ENCODE data around the gene CPED1. TPM values are rescaled to one million over a fixed set of nuclear protein-coding genes. Genes with fewer than 3 reads are reported as not detected.

Gene CPED1
- total RNA-seq, 1 donor from 2014 or later, result 0.09 TPM

- no peaks in the 10 kb centered on the region for H3K27me3 Mint-ChIP-seq
- no peak for TF ChIP-seq CTCF (IDR thresholded peaks at IDR 0.05)
- H3K27ac Mint-ChIP-seq, result no peak overlapping the region
- H3K36me3 Mint-ChIP-seq (ENCODE audit: low read depth), result no peaks in the 10 kb centered on the region
- H3K9me3 Mint-ChIP-seq, result no peaks in the 10 kb centered on the region
- no peak for DNase-seq
- ChIA-PET POLR2A (interaction anchor here (0.7 kb wide), 1 partner anchor 96 kb away, joined by 3 read pairs; no protein-coding TSS in a partner anchor), CTCF (interaction anchor here (0.7 to 1.2 kb wide), 2 partner anchors 9 to 64 kb away, joined by 3 to 4 read pairs; no protein-coding TSS in a partner anchor)
- no peak for ATAC-seq (ENCODE audit: low read depth)
- no peak overlapping the region for H3K4me3 Mint-ChIP-seq
- intact Hi-C loops (cut with micrococcal nuclease), result no loop called here
- no peaks in the 10 kb centered on the region for H3K4me1 Mint-ChIP-seq
Measured at GRCh38 chr7:121099572-121099971, 111.1 kb downstream of the CPED1 start.

DNA sequence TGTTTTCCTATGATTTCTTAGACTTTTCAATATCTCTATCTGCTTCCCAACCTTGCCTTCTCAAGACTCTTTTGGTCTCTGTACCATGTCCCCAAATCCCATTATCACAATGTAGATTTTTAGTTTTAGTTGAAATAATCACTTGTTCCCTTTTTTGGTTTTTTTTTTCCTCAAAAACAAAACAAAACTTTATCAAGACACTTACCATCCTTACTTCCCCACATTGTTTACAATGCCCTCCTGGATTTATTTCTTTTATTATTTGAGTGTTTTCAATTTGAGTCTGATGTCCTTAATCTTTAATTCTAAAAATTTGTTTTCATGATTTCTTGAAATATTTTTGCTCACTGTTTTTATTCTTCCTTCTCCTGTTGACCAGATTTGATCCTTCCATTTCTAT is 112.6 kb downstream of the CPED1 start:
- H3K9me3 Mint-ChIP-seq, result no peaks in the 10 kb centered on the region
- ChIA-PET CTCF (no interaction called here), POLR2A (no interaction called here)
- no peaks in the 10 kb centered on the region for H3K4me1 Mint-ChIP-seq
- no peak overlapping the region for H3K27ac Mint-ChIP-seq
- intact Hi-C loops (cut with micrococcal nuclease), result no loop called here
- TF ChIP-seq CTCF (IDR thresholded peaks at IDR 0.05), result no peak
- no peak overlapping the region for H3K4me3 Mint-ChIP-seq
- peaks cover 4% of the 10 kb centered on the region for H3K36me3 Mint-ChIP-seq (ENCODE audit: low read depth)
- no peak for DNase-seq
- ATAC-seq (ENCODE audit: low read depth), result no peak
- H3K27me3 Mint-ChIP-seq, result no peaks in the 10 kb centered on the region

DNA sequence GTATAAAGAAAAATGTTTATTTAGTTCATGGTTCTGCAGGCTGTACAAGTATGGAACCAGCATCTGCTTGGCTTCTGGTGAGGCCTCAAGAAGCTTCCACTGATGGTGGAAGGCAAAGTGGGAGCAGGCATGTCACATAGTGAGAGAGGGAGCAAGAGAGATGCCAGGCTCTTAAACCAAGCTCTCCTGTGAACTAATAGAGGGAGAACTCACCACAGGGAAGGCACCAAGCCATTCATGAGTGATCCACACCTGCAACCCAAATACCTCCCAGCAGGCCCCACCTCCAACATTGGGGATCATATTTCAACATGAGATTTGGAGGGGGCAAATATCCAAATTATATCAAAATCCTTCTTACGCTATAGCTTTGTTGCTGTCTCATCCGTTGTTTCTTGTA is 113.1 kb downstream of the CPED1 start:
- Mint-ChIP-seq H3K36me3 (ENCODE audit: low read depth) (peaks cover 4% of the 10 kb centered on the region), H3K27ac (no peak overlapping the region), H3K9me3 (no peaks in the 10 kb centered on the region), H3K4me3 (no peak overlapping the region), H3K27me3 (no peaks in the 10 kb centered on the region), H3K4me1 (no peaks in the 10 kb centered on the region)
- POLR2A ChIA-PET, result no interaction called here
- no peak for TF ChIP-seq CTCF (IDR thresholded peaks at IDR 0.05)
- CTCF ChIA-PET, result no interaction called here
- intact Hi-C loops (cut with micrococcal nuclease), result no loop called here
- no peak for ATAC-seq (ENCODE audit: low read depth)
- no peak for DNase-seq

DNA sequence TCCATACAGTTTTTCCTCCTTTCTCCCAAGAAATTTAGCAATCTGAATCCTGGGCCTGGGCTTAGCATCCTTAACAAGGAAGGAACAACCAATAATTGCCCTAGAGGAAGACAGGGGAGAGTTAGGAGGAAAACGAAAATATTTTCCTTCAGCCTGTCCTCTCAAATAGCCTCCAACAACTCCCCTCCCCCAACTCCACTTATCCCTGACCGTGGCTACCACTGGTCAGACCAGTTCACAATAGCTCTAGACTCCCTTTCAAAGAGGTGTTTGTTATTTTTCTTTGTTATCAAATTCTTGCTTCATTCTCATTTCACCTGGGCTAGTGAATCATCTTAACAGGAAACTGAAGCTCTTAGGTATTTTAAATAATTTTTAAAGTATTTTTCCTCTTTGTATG is 114.1 kb downstream of the CPED1 start:
- peaks cover 4% of the 10 kb centered on the region for H3K36me3 Mint-ChIP-seq (ENCODE audit: low read depth)
- H3K27me3 Mint-ChIP-seq, result no peaks in the 10 kb centered on the region
- no peak overlapping the region for H3K4me3 Mint-ChIP-seq
- H3K27ac Mint-ChIP-seq, result no peak overlapping the region
- H3K9me3 Mint-ChIP-seq, result no peaks in the 10 kb centered on the region
- intact Hi-C loops (cut with micrococcal nuclease), result no loop called here
- no peak for ATAC-seq (ENCODE audit: low read depth)
- H3K4me1 Mint-ChIP-seq, result no peaks in the 10 kb centered on the region
- no peak for TF ChIP-seq CTCF (IDR thresholded peaks at IDR 0.05)
- ChIA-PET POLR2A (interaction anchor here (0.5 kb wide), 1 partner anchor 270 kb away, joined by 3 read pairs; no protein-coding TSS in a partner anchor), CTCF (no interaction called here)
- no peak for DNase-seq

DNA sequence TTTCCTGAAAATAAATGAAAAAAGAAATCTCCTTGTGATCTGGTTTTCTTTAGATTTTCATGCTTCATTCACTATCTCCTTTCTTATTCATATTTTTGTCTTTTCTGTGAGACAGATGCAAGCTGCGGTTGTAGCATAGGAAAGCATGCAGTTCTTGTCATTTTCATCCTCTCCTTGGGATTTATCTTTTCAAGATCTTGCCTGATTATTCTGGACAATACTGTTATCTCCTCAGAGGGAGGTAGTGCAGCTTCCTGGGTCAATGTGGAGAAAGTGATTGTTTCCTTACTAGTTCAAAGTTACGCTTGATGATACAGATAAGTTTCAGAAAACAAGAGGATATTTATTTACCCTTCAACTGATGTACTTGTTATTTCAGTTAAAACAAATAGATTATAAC is 114.6 kb downstream of the CPED1 start:
- H3K9me3 Mint-ChIP-seq, result no peaks in the 10 kb centered on the region
- POLR2A ChIA-PET, result interaction anchor here (0.5 kb wide), 1 partner anchor 270 kb away, joined by 3 read pairs; no protein-coding TSS in a partner anchor
- peaks cover 4% of the 10 kb centered on the region for H3K36me3 Mint-ChIP-seq (ENCODE audit: low read depth)
- H3K27me3 Mint-ChIP-seq, result no peaks in the 10 kb centered on the region
- intact Hi-C loops (cut with micrococcal nuclease), result no loop called here
- H3K27ac Mint-ChIP-seq, result no peak overlapping the region
- CTCF ChIA-PET, result no interaction called here
- no peak for TF ChIP-seq CTCF (IDR thresholded peaks at IDR 0.05)
- no peak overlapping the region for H3K4me3 Mint-ChIP-seq
- ATAC-seq (ENCODE audit: low read depth) (no peak), DNase-seq (no peak)
- H3K4me1 Mint-ChIP-seq, result no peaks in the 10 kb centered on the region
